Skeletal muscle satellite cell (primary cell): ENCODE data around the gene RABGAP1.

Experiments
- H3K27me3 ChIP-seq: 2 replicates; pipeline ENCODE4 v1.7.0; 2013; ENCODE audit warnings: low read length; ENCODE audit not compliant: control insufficient read depth, insufficient read depth
- H3K36me3 ChIP-seq: 2 replicates; pipeline ENCODE4 v1.7.0; 2013; ENCODE audit warnings: mild to moderate bottlenecking, control low read depth, low read length; ENCODE audit not compliant: insufficient read depth
- H3K4me1 ChIP-seq: 2 replicates; pipeline ENCODE4 v1.7.0; 2013; ENCODE audit warnings: low read length; ENCODE audit not compliant: control insufficient read depth, insufficient read depth
- H3K4me2 ChIP-seq: 2 replicates; pipeline ENCODE4 v1.7.0; 2013; ENCODE audit warnings: mild to moderate bottlenecking, low read length
- H3K4me3 ChIP-seq: 2 replicates; pipeline ENCODE4 v1.7.0; 2013; ENCODE audit warnings: low read length
- H3K9ac ChIP-seq: 2 replicates; pipeline ENCODE4 v1.7.0; 2013; ENCODE audit warnings: mild to moderate bottlenecking, low read depth, low read length, moderate library complexity
- H3K9me3 ChIP-seq: replicated peaks from 2 replicates; pipeline ENCODE4 v1.7.0; 2013; ENCODE audit warnings: mild to moderate bottlenecking, control low read depth, low read length

RABGAP1 gene

GRCh38 chr9:123107639-123108285 is 166.9 kb downstream of the RABGAP1 start:
- H3K9ac ChIP-seq, result no peak overlapping the region
- no peaks in the 10 kb centered on the region for H3K4me1 ChIP-seq
- no peaks in the 10 kb centered on the region for H3K9me3 ChIP-seq
- no peak overlapping the region for H3K4me2 ChIP-seq
- no peaks in the 10 kb centered on the region for H3K27me3 ChIP-seq
- H3K4me3 ChIP-seq, result no peak overlapping the region
- H3K36me3 ChIP-seq, result peaks cover 37% of the 10 kb centered on the region

DNA sequence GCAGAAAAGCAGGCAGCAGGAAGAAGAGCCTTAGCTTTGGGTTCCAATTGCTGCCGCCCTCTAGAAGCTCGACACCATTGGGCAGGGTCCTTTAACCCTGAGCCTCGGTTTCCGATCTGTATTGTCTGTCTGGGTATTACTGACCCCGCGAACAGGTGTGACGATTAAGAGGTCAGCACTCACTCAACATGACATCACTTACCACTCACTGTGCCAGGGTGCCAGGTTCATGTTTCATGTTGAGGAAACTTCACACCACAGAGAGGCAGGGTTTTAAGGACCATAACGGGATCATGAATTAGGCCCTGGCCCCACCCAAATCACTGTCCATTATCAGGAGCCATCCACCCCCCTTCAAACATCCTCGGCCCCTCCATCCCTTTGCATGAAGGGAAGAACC is 168.2 kb downstream of the RABGAP1 start:
- H3K9ac ChIP-seq, result no peak overlapping the region
- H3K36me3 ChIP-seq, result peaks cover 32% of the 10 kb centered on the region
- H3K4me1 ChIP-seq, result no peaks in the 10 kb centered on the region
- no peak overlapping the region for H3K4me3 ChIP-seq
- H3K4me2 ChIP-seq, result no peak overlapping the region
- no peaks in the 10 kb centered on the region for H3K27me3 ChIP-seq
- no peaks in the 10 kb centered on the region for H3K9me3 ChIP-seq

DNA sequence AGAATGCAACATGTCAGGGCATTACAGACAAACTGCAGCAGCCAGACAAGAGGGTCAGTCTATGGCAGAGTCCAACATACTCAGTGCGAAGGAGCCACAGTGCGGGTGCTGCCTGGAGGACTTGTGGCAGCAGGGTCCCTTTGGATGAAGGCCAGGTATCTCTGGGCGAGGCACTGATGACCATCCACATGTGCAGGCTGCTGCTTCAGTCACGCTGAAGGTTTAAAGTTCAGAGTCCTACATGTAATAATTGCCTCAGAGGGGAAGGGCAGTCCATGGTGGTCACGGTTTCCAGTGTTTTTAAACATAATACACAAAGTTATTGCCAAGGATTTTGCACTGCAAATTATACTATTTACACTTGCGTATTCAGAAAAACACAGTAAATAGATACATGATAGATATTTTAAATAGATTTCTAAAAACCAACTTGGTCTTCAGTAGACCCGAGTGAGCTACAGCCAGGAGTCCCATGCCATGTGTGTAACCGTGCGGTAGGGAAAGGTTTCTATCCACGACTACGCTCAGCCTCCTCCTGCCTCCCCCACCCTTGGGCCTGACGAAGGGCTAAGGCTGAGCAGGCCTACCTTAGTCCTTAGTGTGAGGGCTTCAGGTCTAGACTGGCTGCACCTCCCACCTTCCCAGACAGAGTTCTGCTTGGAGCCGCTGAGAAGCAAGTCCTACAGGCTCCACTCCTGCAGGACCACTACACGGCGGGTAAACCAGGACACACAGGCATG is 168.9 kb downstream of the RABGAP1 start:
- Histone ChIP-seq H3K4me2 (no peak overlapping the region), H3K27me3 (no peaks in the 10 kb centered on the region), H3K4me1 (no peaks in the 10 kb centered on the region), H3K36me3 (peaks cover 28% of the 10 kb centered on the region), H3K9ac (no peak overlapping the region), H3K4me3 (no peak overlapping the region), H3K9me3 (no peaks in the 10 kb centered on the region)

DNA sequence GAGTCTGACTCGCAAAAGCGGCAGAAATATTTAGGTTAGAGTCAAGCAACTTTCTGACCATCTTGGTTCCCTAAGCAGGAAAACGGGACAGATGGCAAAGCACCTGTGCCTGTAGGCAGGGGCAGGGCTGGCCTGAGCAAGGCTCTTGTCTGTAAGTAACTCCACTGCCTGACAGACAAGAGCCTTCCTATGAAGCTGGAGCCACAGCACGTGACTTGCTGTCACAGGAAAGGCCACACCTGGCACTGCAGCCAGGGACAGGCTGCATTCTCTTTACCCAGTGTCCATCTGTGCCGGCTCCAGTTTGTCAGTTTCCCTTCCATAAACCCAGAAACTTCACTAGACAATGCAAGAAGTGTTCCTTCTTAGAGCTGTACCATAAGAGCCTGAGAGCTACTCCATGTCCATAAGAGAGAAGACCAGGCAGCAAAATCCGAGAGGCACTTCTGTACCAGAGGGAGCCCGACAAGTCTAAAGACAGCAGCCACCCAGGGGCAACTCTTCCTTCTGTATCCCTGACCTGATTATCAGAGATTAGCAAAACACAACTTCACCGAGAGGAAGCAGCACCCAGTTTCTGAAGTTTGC is 170.7 kb downstream of the RABGAP1 start:
- H3K4me3 ChIP-seq, result no peak overlapping the region
- H3K36me3 ChIP-seq, result peaks cover 19% of the 10 kb centered on the region
- H3K27me3 ChIP-seq, result no peaks in the 10 kb centered on the region
- H3K4me1 ChIP-seq, result no peaks in the 10 kb centered on the region
- H3K4me2 ChIP-seq, result no peak overlapping the region
- H3K9me3 ChIP-seq, result no peaks in the 10 kb centered on the region
- no peak overlapping the region for H3K9ac ChIP-seq

GRCh38 chr9:123112015-123112975 is 171.5 kb downstream of the RABGAP1 start:
- Histone ChIP-seq H3K9me3 (no peaks in the 10 kb centered on the region), H3K27me3 (no peaks in the 10 kb centered on the region), H3K4me1 (no peaks in the 10 kb centered on the region), H3K9ac (no peak overlapping the region), H3K4me3 (no peak overlapping the region), H3K4me2 (no peak overlapping the region), H3K36me3 (peaks cover 19% of the 10 kb centered on the region)

GRCh38 chr9:123113185-123113584 is 172.4 kb downstream of the RABGAP1 start:
- Histone ChIP-seq H3K36me3 (peaks cover 15% of the 10 kb centered on the region), H3K9ac (no peak overlapping the region), H3K4me1 (no peaks in the 10 kb centered on the region), H3K9me3 (no peaks in the 10 kb centered on the region), H3K4me2 (no peak overlapping the region), H3K4me3 (no peak overlapping the region), H3K27me3 (no peaks in the 10 kb centered on the region)

DNA sequence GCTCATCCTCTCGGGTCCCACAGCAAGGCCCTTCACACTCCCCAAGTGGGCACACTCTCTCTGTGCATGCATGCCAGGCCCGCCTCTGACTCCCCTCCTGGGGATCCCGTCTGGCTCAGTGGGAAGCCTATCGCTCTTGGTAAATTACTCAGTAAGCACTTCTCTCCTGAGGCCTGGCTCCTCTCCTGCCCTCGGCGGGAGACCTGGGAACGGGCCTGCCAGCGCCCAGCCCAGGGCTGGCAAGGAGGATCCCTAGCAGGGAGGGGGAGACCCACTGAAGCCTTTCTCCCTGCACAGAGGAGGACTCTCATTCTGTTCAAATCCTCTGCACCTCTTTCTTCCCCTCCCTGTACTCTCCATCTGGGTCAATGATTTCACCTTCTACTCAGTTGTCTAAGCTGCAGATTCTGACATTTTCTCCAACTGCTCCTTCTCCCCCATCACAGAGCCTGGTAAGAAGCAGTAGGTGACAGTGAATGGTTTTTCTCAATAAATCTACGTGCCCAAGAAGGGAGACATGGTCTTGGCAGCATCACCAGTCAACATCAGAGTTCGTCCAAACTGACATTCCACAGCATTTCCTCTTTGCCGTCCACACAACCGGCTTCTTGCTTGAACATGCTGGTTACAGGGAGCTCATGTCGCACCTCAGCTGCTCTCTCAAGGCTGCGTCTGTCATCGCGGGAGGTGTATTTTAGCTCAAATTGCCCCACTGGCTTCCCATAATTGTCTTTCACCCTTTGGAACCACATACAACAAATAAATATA is 174.5 kb downstream of the RABGAP1 start:
- peaks cover 5% of the 10 kb centered on the region for H3K36me3 ChIP-seq
- H3K4me2 ChIP-seq, result no peak overlapping the region
- no peaks in the 10 kb centered on the region for H3K4me1 ChIP-seq
- H3K4me3 ChIP-seq, result no peak overlapping the region
- H3K9me3 ChIP-seq, result no peaks in the 10 kb centered on the region
- no peaks in the 10 kb centered on the region for H3K27me3 ChIP-seq
- no peak overlapping the region for H3K9ac ChIP-seq

DNA sequence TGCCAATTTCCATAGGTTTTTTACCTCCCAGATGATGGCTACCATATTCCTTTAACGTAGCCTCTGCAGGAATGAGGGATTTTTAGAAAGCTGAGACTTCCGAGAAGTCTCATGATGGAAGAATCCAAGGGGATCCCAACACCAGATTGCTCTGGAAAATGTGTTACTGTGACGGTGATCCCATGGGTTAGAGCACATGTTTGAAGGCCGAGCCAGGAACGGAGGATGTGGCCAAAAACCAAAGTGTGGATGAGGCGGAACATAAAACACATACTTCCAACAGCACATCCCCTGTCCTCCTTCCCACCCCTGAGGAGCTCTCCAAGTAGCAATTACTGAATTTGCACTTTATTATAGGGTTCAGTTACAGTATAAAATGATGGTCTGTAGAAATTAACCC is 175.2 kb downstream of the RABGAP1 start:
- Histone ChIP-seq H3K27me3 (no peaks in the 10 kb centered on the region), H3K4me2 (no peak overlapping the region), H3K9me3 (no peaks in the 10 kb centered on the region), H3K9ac (no peak overlapping the region), H3K4me3 (no peak overlapping the region), H3K4me1 (no peaks in the 10 kb centered on the region), H3K36me3 (no peaks in the 10 kb centered on the region)

DNA sequence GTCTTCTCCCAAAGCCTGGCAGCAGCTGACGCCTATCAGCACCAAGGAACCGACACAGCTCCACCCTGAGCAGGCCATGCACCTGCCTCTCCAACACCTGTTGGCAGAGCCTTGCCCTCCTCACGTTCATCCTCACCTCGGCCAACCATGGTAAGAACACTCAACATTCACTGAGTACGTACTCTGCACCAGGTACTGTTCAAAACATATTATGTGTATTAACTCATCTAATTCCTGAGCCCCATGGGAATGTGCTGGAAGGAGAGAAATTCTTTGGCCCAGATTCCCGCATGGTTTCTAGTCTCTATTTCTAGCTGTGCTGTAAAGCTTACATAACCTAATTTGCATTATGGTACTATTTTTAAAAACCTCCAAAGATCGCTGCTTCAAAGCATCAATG is 178.7 kb downstream of the RABGAP1 start:
- Histone ChIP-seq H3K4me3 (no peak overlapping the region), H3K27me3 (no peaks in the 10 kb centered on the region), H3K9me3 (no peaks in the 10 kb centered on the region), H3K36me3 (no peaks in the 10 kb centered on the region), H3K9ac (no peak overlapping the region), H3K4me2 (no peak overlapping the region), H3K4me1 (no peaks in the 10 kb centered on the region)

GRCh38 chr9:123120131-123120530 is 179.3 kb downstream of the RABGAP1 start:
- Histone ChIP-seq H3K36me3 (no peaks in the 10 kb centered on the region), H3K9ac (no peak overlapping the region), H3K4me3 (no peak overlapping the region), H3K9me3 (no peaks in the 10 kb centered on the region), H3K27me3 (no peaks in the 10 kb centered on the region), H3K4me2 (no peak overlapping the region), H3K4me1 (no peaks in the 10 kb centered on the region)
